Neuronal stem cell (in vitro differentiated cells): ENCODE data around the gene CBX8.

Experiments used
- DNase-seq: peaks from one replicate; pipeline ENCODE4 v3.0.0-alpha.2; 2013; ENCODE audit warnings: low spot score
- H2AFZ ChIP-seq: one replicate; pipeline ENCODE4 v1.6.1; 2013; ENCODE audit warnings: mild to moderate bottlenecking, low read length, inconsistent platforms
- H2AK5ac ChIP-seq: 2 replicates; pipeline ENCODE4 v1.6.1; 2013; ENCODE audit warnings: low read depth, mild to moderate bottlenecking, inconsistent platforms, low read length, moderate library complexity, mixed read lengths
- H2BK120ac ChIP-seq: 2 replicates; pipeline ENCODE4 v1.6.1; 2013; ENCODE audit warnings: low read depth, mild to moderate bottlenecking, inconsistent platforms, low read length, moderate library complexity, mixed read lengths
- H2BK12ac ChIP-seq: one replicate; pipeline ENCODE4 v1.6.1; 2013; ENCODE audit warnings: low read length, inconsistent platforms
- H2BK15ac ChIP-seq: 2 replicates; pipeline ENCODE4 v1.6.1; 2013; ENCODE audit warnings: mild to moderate bottlenecking, low read length, inconsistent platforms, mixed read lengths
- H2BK5ac ChIP-seq: one replicate; pipeline ENCODE4 v1.6.1; 2013; ENCODE audit warnings: inconsistent platforms, mild to moderate bottlenecking, low read length, moderate library complexity
- H3K14ac ChIP-seq: one replicate; pipeline ENCODE4 v1.6.1; 2013; ENCODE audit warnings: low read length, inconsistent platforms
- H3K18ac ChIP-seq: 2 replicates; pipeline ENCODE4 v1.6.1; 2013; ENCODE audit warnings: low read length, inconsistent platforms
- H3K23ac ChIP-seq: 2 replicates; pipeline ENCODE4 v1.6.1; 2013; ENCODE audit warnings: low read depth, mild to moderate bottlenecking, mixed read lengths, low read length, inconsistent platforms; ENCODE audit not compliant: poor library complexity
- H3K27ac ChIP-seq: replicated peaks from 3 replicates; pipeline ENCODE4 v1.5.1; 2013; ENCODE audit warnings: low read length, inconsistent platforms
- H3K27me3 ChIP-seq, 3 experiments: 2 replicates each; pipeline ENCODE4 v1.6.1; 2013; ENCODE audit warnings: low read length in 3 of 3, mild to moderate bottlenecking in 2 of 3, inconsistent platforms in 1 of 3, low read depth in 1 of 3, mixed read lengths in 1 of 3, moderate library complexity in 1 of 3; ENCODE audit not compliant: control insufficient read depth in 3 of 3, insufficient read depth in 3 of 3
- H3K36me3 ChIP-seq, 2 donors: replicated peaks in 1 of 2; 2 replicates each; pipeline ENCODE4 v1.6.1; 2013; ENCODE audit warnings: low read length in 2 of 2; ENCODE audit not compliant: control insufficient read depth in 2 of 2, insufficient read depth in 2 of 2
- H3K4ac ChIP-seq: 2 replicates; pipeline ENCODE4 v1.6.1; 2013; ENCODE audit warnings: inconsistent platforms, mild to moderate bottlenecking, low read length, moderate library complexity
- H3K4me1 ChIP-seq, 2 donors: 1 replicate in 1 of 2; 2 replicates in 1 of 2; pipeline ENCODE4 v1.6.1; 2013; ENCODE audit warnings: low read length in 2 of 2, low read depth in 1 of 2; ENCODE audit not compliant: control insufficient read depth in 2 of 2, insufficient read depth in 1 of 2
- H3K4me2 ChIP-seq: one replicate; pipeline ENCODE4 v1.6.1; 2013; ENCODE audit warnings: mild to moderate bottlenecking, low read length, inconsistent platforms; ENCODE audit not compliant: insufficient read depth, poor library complexity, severe bottlenecking
- H3K4me3 ChIP-seq, 2 donors: 2 replicates each; pipeline ENCODE4 v1.5.1; 2013; ENCODE audit warnings: low read length in 2 of 2, mild to moderate bottlenecking in 2 of 2, inconsistent platforms in 1 of 2, moderate library complexity in 1 of 2
- H3K79me1 ChIP-seq: one replicate; pipeline ENCODE4 v1.6.1; 2013; ENCODE audit warnings: low read depth, mild to moderate bottlenecking, inconsistent platforms, low read length, moderate library complexity
- H3K9ac ChIP-seq: one replicate; pipeline ENCODE4 v1.6.1; 2013; ENCODE audit warnings: mild to moderate bottlenecking, low read depth, low read length, inconsistent platforms; ENCODE audit not compliant: poor library complexity
- H3K9me3 ChIP-seq, 2 donors: replicated peaks in 1 of 2; 2 replicates each; pipeline versions ENCODE3 to v1.6.1; 2013; ENCODE audit warnings: low read length in 2 of 2, mild to moderate bottlenecking in 2 of 2, inconsistent platforms in 1 of 2, low read depth in 1 of 2, mixed read lengths in 1 of 2, moderate library complexity in 1 of 2; ENCODE audit not compliant: control insufficient read depth in 2 of 2, insufficient read depth in 1 of 2
- H4K8ac ChIP-seq: one replicate; pipeline ENCODE4 v1.6.1; 2013; ENCODE audit warnings: low read depth, mild to moderate bottlenecking, inconsistent platforms, low read length, moderate library complexity
- H4K91ac ChIP-seq: one replicate; pipeline ENCODE4 v1.6.1; 2013; ENCODE audit warnings: low read length, low read depth, mild to moderate bottlenecking, inconsistent platforms; ENCODE audit not compliant: poor library complexity
- WGBS, 2 donors: extraction: QIAGEN DNeasy Blood & Tissue Kit; methylation state at CpG; one replicate each; pipeline ENCODE4 v1.1.7; 2013; ENCODE audit warnings: missing lambda C conversion rate in 2 of 2, mixed read lengths in 1 of 2; ENCODE audit not compliant: insufficient read length in 2 of 2, insufficient replicate concordance in 1 of 2; ENCODE audit errors: extremely low coverage in 2 of 2; 5-methylcytosine and 5-hydroxymethylcytosine counted together

CBX8 gene

GRCh38 chr17:79839356-79840268 lies 42.7 kb upstream of the CBX8 start, which contains the start of gene CBX4:
Gene CBX4 (minus strand): TSS chr17:79839440. CDS start chr17:79839251, 189 bp downstream.
- H2BK12ac ChIP-seq = peak within 1 kb of the TSS; percentile 41
- H3K79me1 ChIP-seq = peaks cover 3% of the 10 kb centered on the region
- H3K4ac ChIP-seq = no peak within 1 kb of the TSS
- H3K18ac ChIP-seq = peak within 1 kb of the TSS; percentile 87
- H2BK120ac ChIP-seq = peak within 1 kb of the TSS; percentile 61
- H3K27ac ChIP-seq = peak within 1 kb of the TSS; percentile 88
- peak within 1 kb of the TSS; percentile 89 for H2AFZ ChIP-seq
- H4K91ac ChIP-seq = no peak within 1 kb of the TSS
- H4K8ac ChIP-seq = no peak within 1 kb of the TSS
- H3K14ac ChIP-seq = peak within 1 kb of the TSS; percentile 75
- peak within 1 kb of the TSS; percentile 85 for H3K23ac ChIP-seq
- peaks cover 31 to 44% of the 10 kb centered on the region in 2 donors for H3K4me1 ChIP-seq
- H3K4me2 ChIP-seq = peak within 1 kb of the TSS; percentile 95
- no CpG with 5 or more reads among the region's 103 CpGs for WGBS, 2 donors
- H3K27me3 ChIP-seq = peaks cover 41 to 80% (median 46%) of the 10 kb centered on the region in 3 experiments
- H3K9ac ChIP-seq = peak within 1 kb of the TSS; percentile 72
- peak within 1 kb of the TSS; percentile 90 for H2BK5ac ChIP-seq
- peak; percentile 88 for DNase-seq
- peaks cover 0 to 32% of the 10 kb centered on the region in 2 donors for H3K36me3 ChIP-seq
- H3K4me3 ChIP-seq = peak within 1 kb of the TSS; percentile 70 to 86
- H3K9me3 ChIP-seq = peaks cover 0 to 3% of the 10 kb centered on the region in 2 donors
- peak within 1 kb of the TSS; percentile 99 for H2BK15ac ChIP-seq
- H2AK5ac ChIP-seq = peak within 1 kb of the TSS; percentile 98

- peak overlapping the region; percentile 70 to 86 for H3K4me3 ChIP-seq
- no peak overlapping the region for H4K8ac ChIP-seq
- no peak overlapping the region for H2BK120ac ChIP-seq
- no peak overlapping the region for H2AK5ac ChIP-seq
- peaks cover 41 to 82% (median 52%) of the 10 kb centered on the region in 3 experiments for H3K27me3 ChIP-seq
- peaks cover 0 to 42% of the 10 kb centered on the region in 2 donors for H3K36me3 ChIP-seq
- H2AFZ ChIP-seq = no peak overlapping the region
- H2BK12ac ChIP-seq = no peak overlapping the region
- peaks cover 0 to 3% of the 10 kb centered on the region in 2 donors for H3K9me3 ChIP-seq
- H2BK5ac ChIP-seq = no peak overlapping the region
- peaks cover 26 to 48% of the 10 kb centered on the region in 2 donors for H3K4me1 ChIP-seq
- no peak overlapping the region for H4K91ac ChIP-seq
- peaks cover 3% of the 10 kb centered on the region for H3K79me1 ChIP-seq
- DNase-seq = no peak
- no peak overlapping the region for H3K4ac ChIP-seq
- H3K4me2 ChIP-seq = peak overlapping the region; percentile 95
- no peak overlapping the region for H3K9ac ChIP-seq
- H3K18ac ChIP-seq = peak overlapping the region; percentile 87
- WGBS, 2 donors = no CpG with 5 or more reads among the region's 67 CpGs
- H2BK15ac ChIP-seq = no peak overlapping the region
- H3K27ac ChIP-seq = peak overlapping the region; percentile 88
- no peak overlapping the region for H3K23ac ChIP-seq
- H3K14ac ChIP-seq = no peak overlapping the region
Measured at GRCh38 chr17:79838522-79839274, 41.8 kb upstream of the CBX8 start.

- no peak overlapping the region for H2BK5ac ChIP-seq
- peaks cover 0 to 48% of the 10 kb centered on the region in 2 donors for H3K36me3 ChIP-seq
- no peak overlapping the region for H3K4ac ChIP-seq
- H3K27ac ChIP-seq = peak overlapping the region; percentile 72
- no peak overlapping the region for H2BK15ac ChIP-seq
- no peak overlapping the region for H4K91ac ChIP-seq
- peak overlapping the region; percentile 39 for H3K23ac ChIP-seq
- H2AFZ ChIP-seq = no peak overlapping the region
- H3K9me3 ChIP-seq = peaks cover 0 to 3% of the 10 kb centered on the region in 2 donors
- H2BK12ac ChIP-seq = no peak overlapping the region
- no peak overlapping the region for H3K14ac ChIP-seq
- H3K4me2 ChIP-seq = peak overlapping the region; percentile 95
- peak overlapping the region; percentile 70 to 86 for H3K4me3 ChIP-seq
- no peak for DNase-seq
- H4K8ac ChIP-seq = no peak overlapping the region
- peak overlapping the region; percentile 73 for H3K9ac ChIP-seq
- H3K18ac ChIP-seq = peak overlapping the region; percentile 38
- no CpG with 5 or more reads among the region's 30 CpGs for WGBS, 2 donors
- peaks cover 34 to 78% (median 48%) of the 10 kb centered on the region in 3 experiments for H3K27me3 ChIP-seq
- H2BK120ac ChIP-seq = no peak overlapping the region
- peaks cover 26 to 46% of the 10 kb centered on the region in 2 donors for H3K4me1 ChIP-seq
- peaks cover 3% of the 10 kb centered on the region for H3K79me1 ChIP-seq
- peak overlapping the region; percentile 41 for H2AK5ac ChIP-seq
Measured at GRCh38 chr17:79837888-79838521, 41.1 kb upstream of the CBX8 start.
